Ascending aorta (tissue), 2 donors: ENCODE data around the gene NFATC4. TPM values are rescaled to one million over a fixed set of nuclear protein-coding genes. Genes with fewer than 3 reads are reported as not detected.

Source experiments
- DNase-seq, 2 donors: peaks; one replicate each; pipeline ENCODE4 v3.0.0-alpha.2; 2019; ENCODE audit warnings: low spot score in 2 of 2
- H3K27ac ChIP-seq, 2 donors: fragments of 200-600 bp; sonication (generic); one replicate each; pipeline ENCODE4 v1.5.1; 2016 to 2017; ENCODE audit warnings: mild to moderate bottlenecking in 1 of 2
- H3K27me3 ChIP-seq: fragments of 200-600 bp; sonication (generic); one replicate; pipeline ENCODE4 v1.5.1; 2017
- H3K36me3 ChIP-seq, 2 donors: fragments of 200-600 bp; sonication (generic); one replicate each; pipeline ENCODE4 v1.5.1; 2016
- H3K4me1 ChIP-seq, 2 donors: fragments of 200-600 bp; sonication (generic); one replicate each; pipeline ENCODE4 v1.5.1; 2016 to 2017; ENCODE audit warnings: mild to moderate bottlenecking in 1 of 2
- H3K4me3 ChIP-seq, 2 donors: fragments of 200-600 bp; sonication (generic); one replicate each; pipeline ENCODE4 v1.5.1; 2016 to 2017; ENCODE audit warnings: mild to moderate bottlenecking in 1 of 2
- H3K9me3 ChIP-seq, 2 donors: fragments of 200-600 bp; sonication (generic); one replicate each; pipeline ENCODE4 v1.5.1; 2016
- CTCF ChIP-seq, 3 experiments: fragments of 200-600 bp in 2 of 3; fragments of 450-650 bp in 1 of 3; sonication (generic) in 2 of 3; IDR thresholded peaks; one replicate each; pipeline ENCODE4 v1.5.1; 2016 to 2019; ENCODE audit warnings: antibody characterized with exemption in 3 of 3, mild to moderate bottlenecking in 1 of 3, moderate library complexity in 1 of 3
- intact Hi-C: fragments of 100-400 bp; cut with DNase I; formaldehyde crosslinking; loops from one replicate; pipeline ENCODE4 v1.15.1; 2023
- total RNA-seq: library from RNA; depleted of rRNA; stranded (reverse); fragments of >200 nt; gene quantifications from one replicate; pipeline ENCODE4 v1.1.0, GENCODE V29; 2016

NFATC4 gene
- 58.9 TPM for total RNA-seq

DNA sequence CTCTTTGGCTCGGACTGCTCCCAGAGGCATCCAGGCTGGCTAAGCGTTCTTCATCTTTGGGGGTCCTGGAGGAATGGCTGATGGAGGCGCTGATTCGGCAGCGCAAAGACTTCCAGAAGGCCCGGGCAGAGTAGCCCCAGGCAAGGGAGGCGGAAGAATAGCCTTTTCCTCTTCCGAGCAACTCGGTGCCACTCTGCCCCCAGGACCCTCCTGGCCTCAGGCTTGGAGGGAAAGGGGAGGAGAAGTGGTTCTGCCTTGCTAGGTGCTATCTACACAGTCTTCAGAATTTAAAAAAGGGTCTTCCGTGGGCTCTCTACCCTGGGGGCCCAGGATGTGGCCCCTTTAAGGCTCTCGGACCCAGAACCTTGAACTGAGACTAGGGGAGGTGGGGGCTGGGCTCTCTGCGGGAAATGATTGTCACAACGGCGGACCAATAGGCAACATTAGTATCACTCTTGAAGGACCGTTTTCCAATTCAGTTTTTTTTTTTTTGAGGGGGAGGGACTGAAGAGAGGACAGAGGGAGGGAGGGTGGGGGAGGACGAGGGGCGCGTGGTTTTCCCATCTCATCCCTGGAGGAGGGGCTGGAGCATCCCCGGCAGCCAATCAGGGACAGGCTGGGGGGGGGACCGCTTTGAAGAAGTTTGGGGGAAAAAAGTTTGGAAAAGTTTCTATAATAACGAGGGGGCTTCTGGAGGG is at the start of gene NFATC4:
Gene NFATC4, plus strand, starts transcription at position 671 of the 698 bp plus-strand sequence. CDS start 157 bp downstream, outside the sequence.
- Histone ChIP-seq H3K27ac (peak within 1 kb of the TSS; percentile 96 to 99), H3K9me3 (no peaks in the 10 kb centered on the region), H3K4me1 (peaks cover 6 to 21% of the 10 kb centered on the region in 2 donors), H3K36me3 (peaks cover 0 to 8% of the 10 kb centered on the region in 2 donors), H3K4me3 (peak within 1 kb of the TSS; percentile 67 to 78), H3K27me3 (no peaks in the 10 kb centered on the region)
- DNase-seq = peak; percentile 34 to 92
- TF ChIP-seq CTCF (IDR thresholded peaks at IDR 0.05) = no peak
- intact Hi-C loops = loop anchor here (2.0 to 10.0 kb wide), 7 partner anchors 31 to 1495 kb away; partner anchors contain the start of genes AP1G2, DCAF11, LRP10 and NRL

DNA sequence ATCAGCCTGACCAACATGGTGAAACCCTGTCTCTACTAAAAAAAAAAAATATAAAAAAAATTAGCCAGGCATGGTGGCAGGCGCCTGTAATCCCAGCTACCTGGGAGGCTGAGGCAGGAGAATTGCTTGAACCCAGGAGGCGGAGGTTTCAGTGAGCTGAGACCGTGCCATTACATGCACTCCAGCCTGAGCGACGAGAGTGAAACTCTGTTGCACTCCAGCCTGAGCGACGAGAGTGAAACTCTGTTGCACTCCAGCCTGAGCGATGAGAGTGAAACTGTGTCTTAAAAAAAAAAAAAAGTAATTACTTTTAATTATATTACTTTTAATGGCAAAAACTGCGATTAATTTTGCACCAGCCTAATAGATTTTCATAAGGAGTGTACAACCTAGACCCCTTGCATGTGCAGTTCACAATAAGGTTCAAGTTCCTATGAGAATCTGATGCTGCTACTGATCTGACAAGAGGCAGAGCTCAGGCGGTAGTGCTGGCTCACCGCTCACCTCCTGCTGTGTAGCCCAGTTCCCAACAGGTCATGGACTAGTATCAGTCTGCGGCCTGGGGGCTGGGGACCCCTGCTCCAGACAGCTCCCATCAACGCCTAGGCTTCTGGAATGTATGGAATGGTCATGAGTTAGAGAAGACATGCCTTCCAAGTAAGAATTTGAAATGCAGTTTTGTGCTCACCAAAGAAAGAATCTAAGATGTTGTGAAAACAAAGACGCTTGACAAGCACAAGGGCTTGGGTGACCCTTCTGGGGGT is 46.6 kb upstream of the NFATC4 start:
- peaks cover 2% of the 10 kb centered on the region for H3K27me3 ChIP-seq
- no peaks in the 10 kb centered on the region for H3K9me3 ChIP-seq
- no peak for TF ChIP-seq CTCF (IDR thresholded peaks at IDR 0.05)
- no peak overlapping the region for H3K27ac ChIP-seq
- H3K4me3 ChIP-seq = no peak overlapping the region
- DNase-seq = no peak
- peaks cover 0 to 2% of the 10 kb centered on the region in 2 donors for H3K4me1 ChIP-seq
- no peaks in the 10 kb centered on the region for H3K36me3 ChIP-seq
- intact Hi-C loops = no loop called here

GRCh38 chr14:24322672-24323071 is 45.3 kb upstream of the NFATC4 start:
- no peak for TF ChIP-seq CTCF (IDR thresholded peaks at IDR 0.05)
- no peak for DNase-seq
- Histone ChIP-seq H3K9me3 (no peaks in the 10 kb centered on the region), H3K27ac (no peak overlapping the region), H3K4me3 (no peak overlapping the region), H3K27me3 (no peaks in the 10 kb centered on the region), H3K36me3 (no peaks in the 10 kb centered on the region), H3K4me1 (no peaks in the 10 kb centered on the region)
- intact Hi-C loops = no loop called here

DNA sequence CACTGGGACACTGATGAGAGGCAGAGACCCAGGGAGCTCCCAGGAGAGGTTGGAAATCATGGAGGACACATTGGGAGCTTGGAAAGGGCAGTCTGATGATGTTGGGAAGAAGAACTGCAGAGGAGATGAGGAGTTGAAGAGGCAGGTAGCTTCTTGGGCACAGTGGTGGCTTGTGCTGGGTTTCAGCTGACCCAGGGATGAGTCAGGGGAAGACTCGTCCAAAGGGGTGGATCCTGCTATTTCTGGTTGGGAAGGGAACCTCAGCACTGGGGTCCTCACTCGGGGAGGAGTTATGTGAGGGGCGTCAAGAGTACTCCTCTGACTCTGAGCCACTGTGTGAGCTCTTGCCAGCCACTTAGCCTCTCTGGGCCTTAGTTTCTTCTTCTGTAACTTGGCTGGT is 44.6 kb upstream of the NFATC4 start:
- DNase-seq = no peak
- no peaks in the 10 kb centered on the region for H3K9me3 ChIP-seq
- H3K27me3 ChIP-seq = no peaks in the 10 kb centered on the region
- H3K36me3 ChIP-seq = no peaks in the 10 kb centered on the region
- no peak overlapping the region for H3K27ac ChIP-seq
- intact Hi-C loops = no loop called here
- H3K4me3 ChIP-seq = no peak overlapping the region
- no peak for TF ChIP-seq CTCF (IDR thresholded peaks at IDR 0.05)
- no peaks in the 10 kb centered on the region for H3K4me1 ChIP-seq

DNA sequence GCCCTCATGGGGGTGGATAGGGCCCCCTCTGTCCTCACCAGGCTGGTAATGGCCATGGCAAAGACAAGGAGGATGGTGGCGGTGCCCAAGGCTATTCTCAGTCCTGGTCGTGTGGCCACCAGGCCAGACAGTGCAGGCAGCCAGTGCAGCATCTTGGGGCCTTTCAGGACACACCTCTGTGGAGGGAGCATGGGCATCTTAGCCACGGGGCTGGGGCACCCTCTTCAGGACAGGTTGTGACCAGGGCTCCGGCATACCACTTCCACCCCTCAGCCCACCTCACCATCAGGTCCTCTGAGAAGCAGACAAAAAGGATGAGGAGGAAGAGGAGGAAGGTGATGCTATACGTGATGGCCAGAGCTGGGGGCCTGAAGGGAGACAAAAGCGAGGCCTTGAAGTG is 44.0 kb upstream of the NFATC4 start:
- Histone ChIP-seq H3K9me3 (no peaks in the 10 kb centered on the region), H3K4me3 (no peak overlapping the region), H3K36me3 (no peaks in the 10 kb centered on the region), H3K4me1 (no peaks in the 10 kb centered on the region), H3K27me3 (no peaks in the 10 kb centered on the region), H3K27ac (no peak overlapping the region)
- intact Hi-C loops = no loop called here
- no peak for TF ChIP-seq CTCF (IDR thresholded peaks at IDR 0.05)
- DNase-seq = no peak
